Upper lobe of left lung (tissue), 6 donors: ENCODE measurements around the gene PPTC7. TPM values are rescaled to one million over a fixed set of nuclear protein-coding genes. Genes with fewer than 3 reads are reported as not detected.

Source experiments
- ATAC-seq, 2 donors: fragments of 200-7000 bp; cut with Tn5 transposase; one replicate each; pipeline ENCODE4 v1.9.1; 2022; ENCODE audit warnings: mild to moderate bottlenecking in 2 of 2, moderate library complexity in 2 of 2; ENCODE audit not compliant: low FRiP score in 2 of 2
- DNase-seq, 2 donors: peaks; one replicate each; pipeline ENCODE4 v3.0.0-alpha.2; 2019 to 2020
- H3K27ac ChIP-seq, 4 donors: fragments of 200-600 bp; sonication (generic); one replicate each; pipeline ENCODE4 v1.5.1; 2016 to 2019
- H3K27me3 ChIP-seq, 4 donors: fragments of 200-600 bp; sonication (generic); one replicate each; pipeline ENCODE4 v1.5.1; 2017 to 2019
- H3K36me3 ChIP-seq, 4 donors: fragments of 200-600 bp; sonication (generic); one replicate each; pipeline ENCODE4 v1.5.1; 2016 to 2019
- H3K4me1 ChIP-seq, 4 donors: fragments of 200-600 bp; sonication (generic); one replicate each; pipeline ENCODE4 v1.5.1; 2018 to 2019
- H3K4me3 ChIP-seq, 4 donors: fragments of 200-600 bp; sonication (generic); one replicate each; pipeline ENCODE4 v1.5.1; 2017 to 2019; ENCODE audit warnings: mild to moderate bottlenecking in 2 of 4, moderate library complexity in 1 of 4
- H3K9me3 ChIP-seq, 4 donors: fragments of 200-600 bp; sonication (generic); one replicate each; pipeline ENCODE4 v1.5.1; 2018 to 2019
- CTCF ChIP-seq, 6 experiments: fragments of 450-650 bp in 4 of 6; fragments of 200-600 bp in 2 of 6; sonication (generic) in 2 of 6; IDR thresholded peaks; one replicate each; pipeline ENCODE4 v1.5.1; 2016 to 2019; ENCODE audit warnings: antibody characterized with exemption in 6 of 6
- EP300 ChIP-seq, 4 donors: sonication (generic); formaldehyde crosslinking; IDR thresholded peaks; one replicate each; pipeline ENCODE4 v1.5.1; 2017; ENCODE audit warnings: antibody characterized with exemption in 4 of 4, control low read depth in 2 of 4
- POLR2A ChIP-seq, 4 donors: fragments of 450-650 bp; IDR thresholded peaks; one replicate each; pipeline ENCODE4 v1.5.1; 2016 to 2017; ENCODE audit warnings: antibody characterized with exemption in 4 of 4, mild to moderate bottlenecking in 2 of 4
- POLR2AphosphoS5 ChIP-seq, 2 donors: sonication (generic); formaldehyde crosslinking; IDR thresholded peaks; one replicate each; pipeline ENCODE4 v1.5.1; 2017; ENCODE audit warnings: antibody characterized with exemption in 2 of 2
- WGBS, 2 donors: methylation state at CpG; one replicate each; pipeline ENCODE4 v1.1.5; 2017 to 2018; 5-methylcytosine and 5-hydroxymethylcytosine counted together
- small RNA-seq, 4 donors: library from RNA; depleted of rRNA; stranded (forward); fragments of <200 nt; gene quantifications; one replicate each; pipeline ENCODE3, GENCODE V24; 2016
- total RNA-seq, 6 donors: library from RNA; depleted of rRNA in 4 of 6; stranded (reverse); fragments of >200 nt in 4 of 6; gene quantifications; one replicate each; pipeline versions ENCODE4 v1.1.0 to v1.2.1, GENCODE V29; 2016 to 2021
- donor health status: DM: no; HTN: no; CAD: no; lungs with moderate emphysema.
- donor health status: DM: no; HTN: yes; CAD: no; lungs with severe emphysema.

PPTC7 gene
- total RNA-seq, 6 donors from 2014 or later, result 22.0 to 40.8 (median 25.2) TPM

GRCh38 chr12:110501399-110501751 lies 81.7 kb downstream of the PPTC7 start:
- peak overlapping the region; percentile 92 to 98 (median 96) for H3K4me3 ChIP-seq
- TF ChIP-seq POLR2A (IDR thresholded peaks at IDR 0.05) (no peak), CTCF (IDR thresholded peaks at IDR 0.05) (no peak), POLR2AphosphoS5 (IDR thresholded peaks at IDR 0.05) (peak in 1 of 2 donors; percentile 8), EP300 (IDR thresholded peaks at IDR 0.05) (no peak)
- H3K4me1 ChIP-seq, result peaks cover 29 to 39% (median 33%) of the 10 kb centered on the region in 4 donors
- DNase-seq, result peak in 1 of 2 donors; percentile 57
- H3K9me3 ChIP-seq, result no peaks in the 10 kb centered on the region
- H3K36me3 ChIP-seq, result peaks cover 0 to 5% (median 2%) of the 10 kb centered on the region in 4 donors
- ATAC-seq, result peak; percentile 62
- WGBS, 2 donors, result 0 to 1% methylated on average over 14 to 17 of the region's 17 CpGs
- H3K27ac ChIP-seq, result peak overlapping the region; percentile 92 to 98 (median 97)
- no peaks in the 10 kb centered on the region for H3K27me3 ChIP-seq

DNA sequence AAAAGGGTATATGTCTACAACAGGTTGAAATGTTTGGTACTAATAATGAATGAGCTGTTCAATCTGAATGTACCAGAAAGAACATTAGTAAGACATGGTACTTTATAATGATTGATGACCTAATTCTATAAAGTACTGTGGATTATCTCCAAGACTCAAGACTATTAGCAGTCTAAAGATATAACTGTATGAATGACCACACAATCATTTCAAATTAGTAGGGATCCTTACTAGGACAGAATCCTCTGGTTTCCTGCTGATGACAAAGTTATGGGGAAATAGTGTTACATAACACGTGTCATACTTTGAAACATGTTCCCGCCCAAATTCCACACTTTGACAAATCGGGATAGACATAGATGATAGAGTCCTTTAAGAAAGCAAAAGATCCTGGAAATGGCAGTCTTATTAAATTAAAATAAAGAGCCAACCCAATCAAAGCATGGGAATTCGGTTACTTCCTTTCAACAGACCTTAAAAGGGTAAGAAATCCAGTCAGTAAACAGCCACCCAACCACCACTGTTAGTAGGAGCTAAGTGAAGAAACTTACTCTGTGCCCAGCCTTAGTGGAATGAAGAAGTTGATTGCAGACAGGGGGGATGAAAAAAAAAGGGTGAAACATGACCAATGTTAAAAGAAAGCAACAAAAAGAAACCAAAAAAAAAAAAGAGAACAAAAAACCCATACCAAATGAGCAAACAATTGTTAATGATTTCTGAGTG lies 84.0 kb downstream of the PPTC7 start:
- no peaks in the 10 kb centered on the region for H3K9me3 ChIP-seq
- WGBS, 2 donors, result 45 to 48% methylated on average over 4 of the region's 4 CpGs
- H3K36me3 ChIP-seq, result peaks cover 5 to 27% (median 19%) of the 10 kb centered on the region in 4 donors
- no peak overlapping the region for H3K4me3 ChIP-seq
- DNase-seq, result no peak
- H3K4me1 ChIP-seq, result peaks cover 29 to 39% (median 33%) of the 10 kb centered on the region in 4 donors
- H3K27ac ChIP-seq, result no peak overlapping the region
- ATAC-seq, result no peak
- no peaks in the 10 kb centered on the region for H3K27me3 ChIP-seq
- TF ChIP-seq POLR2AphosphoS5 (IDR thresholded peaks at IDR 0.05) (peak in 1 of 2 donors; percentile 22), CTCF (IDR thresholded peaks at IDR 0.05) (no peak), EP300 (IDR thresholded peaks at IDR 0.05) (no peak), POLR2A (IDR thresholded peaks at IDR 0.05) (no peak)

Small RNAs within 50 kb of the gene (small RNA-seq; reads per million reads assigned to genes)
- 0 reads per million in 4 donors for gene RF00278
- gene RN7SL387P, result 0 reads per million in 4 donors

Other genes starting within 250 kb of the PPTC7 start
- 10 to 100 TPM; 33.5 to 90.1 (median 43.1) TPM for gene ANAPC7, start 179.6 kb downstream of the PPTC7 start, total RNA-seq
- gene ARPC3, start 133.0 kb downstream of the PPTC7 start, total RNA-seq, result 100 to 1,000 TPM; 139 to 347 (median 245) TPM
- gene GPN3, start 115.1 kb downstream of the PPTC7 start, total RNA-seq, result 10 to 100 TPM in 4 of 6 donors, 1 to 10 TPM in 2; 4.1 to 31.4 (median 19.6) TPM
- gene FAM216A, start 114.5 kb downstream of the PPTC7 start, total RNA-seq, result 1 to 10 TPM; 3.1 to 6.1 (median 3.2) TPM
- 100 to 1,000 TPM in 1 of 6 donors, 10 to 100 TPM in 5; 29.9 to 102 (median 86.7) TPM for gene VPS29, start 81.2 kb downstream of the PPTC7 start, total RNA-seq
- 1 to 10 TPM in 2 of 6 donors, under 1 TPM in 3, not detected in 1; 0.15 to 2.1 (median 0.94) TPM for gene RAD9B, start 81.0 kb downstream of the PPTC7 start, total RNA-seq
- gene TCTN1, start 30.8 kb upstream of the PPTC7 start, total RNA-seq, result 10 to 100 TPM; 21.6 to 50.8 (median 42.6) TPM
- 10 to 100 TPM in 4 of 6 donors, 1 to 10 TPM in 2; 5.8 to 29.2 (median 15.5) TPM for gene HVCN1, start 105.8 kb upstream of the PPTC7 start, total RNA-seq
- gene PPP1CC, start 159.6 kb upstream of the PPTC7 start, total RNA-seq, result 100 to 1,000 TPM in 2 of 6 donors, 10 to 100 TPM in 4; 26.0 to 114 (median 85.4) TPM